B cell (primary cell): ENCODE measurements around the gene CHD5.

ENCODE experiments used
- EZH2 ChIP-seq: IDR thresholded peaks from 2 replicates; pipeline ENCODE4 v1.6.1; 2012; ENCODE audit warnings: borderline replicate concordance, low read depth, mild to moderate bottlenecking, moderate library complexity, low read length; ENCODE audit not compliant: insufficient read depth, poor library complexity, severe bottlenecking
- TF ChIP-seq, protein P1 (sequence below): fragments of 200-600 bp; IDR thresholded peaks from one replicate; pipeline ENCODE4 v1.8.0; 2022; ENCODE audit warnings: antibody characterized with exemption, mild to moderate bottlenecking

DNA sequence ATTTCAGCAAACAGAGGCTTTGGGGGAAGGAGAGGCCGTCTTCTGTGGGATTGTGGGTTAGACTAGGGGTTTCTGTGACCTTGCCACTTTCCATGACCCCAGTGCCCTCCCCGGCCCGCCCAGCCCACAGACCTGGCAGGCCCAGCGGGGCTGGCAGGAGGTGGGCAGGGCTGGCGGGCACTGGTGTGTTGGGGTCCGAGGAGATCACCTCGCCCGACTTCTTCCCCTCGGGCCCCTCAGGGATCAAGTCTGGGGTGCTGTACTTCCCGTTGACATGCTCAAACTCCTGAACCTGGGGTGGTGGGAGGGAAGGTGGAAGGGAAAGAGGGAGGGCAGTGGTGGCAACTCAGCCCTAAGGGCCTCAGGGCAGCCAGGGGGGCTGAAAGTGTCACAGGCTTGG lies 56.3 kb downstream of the CHD5 start:
- TF ChIP-seq, protein P1, sequence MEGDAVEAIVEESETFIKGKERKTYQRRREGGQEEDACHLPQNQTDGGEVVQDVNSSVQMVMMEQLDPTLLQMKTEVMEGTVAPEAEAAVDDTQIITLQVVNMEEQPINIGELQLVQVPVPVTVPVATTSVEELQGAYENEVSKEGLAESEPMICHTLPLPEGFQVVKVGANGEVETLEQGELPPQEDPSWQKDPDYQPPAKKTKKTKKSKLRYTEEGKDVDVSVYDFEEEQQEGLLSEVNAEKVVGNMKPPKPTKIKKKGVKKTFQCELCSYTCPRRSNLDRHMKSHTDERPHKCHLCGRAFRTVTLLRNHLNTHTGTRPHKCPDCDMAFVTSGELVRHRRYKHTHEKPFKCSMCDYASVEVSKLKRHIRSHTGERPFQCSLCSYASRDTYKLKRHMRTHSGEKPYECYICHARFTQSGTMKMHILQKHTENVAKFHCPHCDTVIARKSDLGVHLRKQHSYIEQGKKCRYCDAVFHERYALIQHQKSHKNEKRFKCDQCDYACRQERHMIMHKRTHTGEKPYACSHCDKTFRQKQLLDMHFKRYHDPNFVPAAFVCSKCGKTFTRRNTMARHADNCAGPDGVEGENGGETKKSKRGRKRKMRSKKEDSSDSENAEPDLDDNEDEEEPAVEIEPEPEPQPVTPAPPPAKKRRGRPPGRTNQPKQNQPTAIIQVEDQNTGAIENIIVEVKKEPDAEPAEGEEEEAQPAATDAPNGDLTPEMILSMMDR, result no peak
- no peak for TF ChIP-seq EZH2
